Mesendoderm (in vitro differentiated cells): ENCODE measurements around the gene ZDHHC22.

Experiments used
- DNase-seq: peaks from one replicate; pipeline ENCODE4 v3.0.0; 2013
- H2AK5ac ChIP-seq: 2 replicates; pipeline ENCODE4 v1.6.1; 2013; ENCODE audit warnings: low read length, inconsistent platforms
- H2BK120ac ChIP-seq: 2 replicates; pipeline ENCODE4 v1.6.1; 2013; ENCODE audit warnings: low read depth, mild to moderate bottlenecking, low read length, moderate library complexity, mixed read lengths
- H2BK15ac ChIP-seq: replicated peaks from 2 replicates; pipeline ENCODE4 v1.6.1; 2013; ENCODE audit warnings: low read depth, mild to moderate bottlenecking, moderate library complexity
- H2BK5ac ChIP-seq: 2 replicates; pipeline ENCODE4 v1.6.1; 2013; ENCODE audit warnings: low read length, inconsistent platforms
- H3K18ac ChIP-seq: 2 replicates; pipeline ENCODE4 v1.6.1; 2013; ENCODE audit warnings: mild to moderate bottlenecking, low read length, mixed read lengths
- H3K23ac ChIP-seq: one replicate; pipeline ENCODE4 v1.6.1; 2013; ENCODE audit warnings: low read length
- H3K27ac ChIP-seq: 2 replicates; pipeline ENCODE4 v1.5.1; 2013; ENCODE audit warnings: low read depth, mild to moderate bottlenecking, inconsistent platforms, low read length, moderate library complexity
- H3K27me3 ChIP-seq: 2 replicates; pipeline ENCODE4 v1.6.1; 2013; ENCODE audit warnings: low read length, control low read depth, mild to moderate bottlenecking, inconsistent platforms; ENCODE audit not compliant: insufficient read depth, poor library complexity
- H3K36me3 ChIP-seq: 2 replicates; pipeline ENCODE4 v1.6.1; 2013; ENCODE audit warnings: low read length, inconsistent platforms; ENCODE audit not compliant: control insufficient read depth, insufficient read depth
- H3K4ac ChIP-seq: one replicate; pipeline ENCODE4 v1.6.1; 2013; ENCODE audit warnings: low read depth, mild to moderate bottlenecking, low read length, moderate library complexity
- H3K4me1 ChIP-seq: 2 replicates; pipeline ENCODE4 v1.6.1; 2013; ENCODE audit warnings: low read depth, low read length, inconsistent platforms; ENCODE audit not compliant: control insufficient read depth
- H3K4me2 ChIP-seq: 2 replicates; pipeline ENCODE4 v1.6.1; 2013; ENCODE audit warnings: low read length
- H3K4me3 ChIP-seq: 2 replicates; pipeline ENCODE4 v1.5.1; 2013; ENCODE audit warnings: mild to moderate bottlenecking, low read length
- H3K56ac ChIP-seq: one replicate; pipeline ENCODE4 v1.6.1; 2013; ENCODE audit warnings: low read length
- H3K79me1 ChIP-seq: 2 replicates; pipeline ENCODE4 v1.6.1; 2013; ENCODE audit warnings: low read length, inconsistent platforms
- H3K79me2 ChIP-seq: 2 replicates; pipeline ENCODE4 v1.6.1; 2013; ENCODE audit warnings: mild to moderate bottlenecking, low read length; ENCODE audit not compliant: control insufficient read depth, insufficient read depth
- H3K9ac ChIP-seq: 2 replicates; pipeline ENCODE4 v1.6.1; 2013; ENCODE audit warnings: low read length, inconsistent platforms
- H4K5ac ChIP-seq: one replicate; pipeline ENCODE4 v1.6.1; 2013; ENCODE audit warnings: low read length
- H4K8ac ChIP-seq: one replicate; pipeline ENCODE4 v1.6.1; 2013; ENCODE audit warnings: low read depth, mild to moderate bottlenecking, control low read depth, low read length, moderate library complexity
- WGBS: extraction: QIAGEN DNeasy Blood & Tissue Kit; methylation state at CpG from one replicate; pipeline ENCODE4 v1.1.7; 2013; ENCODE audit warnings: low lambda C conversion rate, missing lambda C conversion rate; ENCODE audit not compliant: insufficient coverage; ENCODE audit errors: extremely low coverage; 5-methylcytosine and 5-hydroxymethylcytosine counted together

The ZDHHC22 gene

GRCh38 chr14:77107228-77107627 lies 34.4 kb downstream of the ZDHHC22 start:
- H3K9ac ChIP-seq, result no peak overlapping the region
- peaks cover 4% of the 10 kb centered on the region for H3K4me1 ChIP-seq

GRCh38 chr14:77106666-77107065 lies 34.9 kb downstream of the ZDHHC22 start:
- no peak overlapping the region for H3K4ac ChIP-seq
- no peak overlapping the region for H2BK5ac ChIP-seq
- DNase-seq, result no peak
- H3K4me2 ChIP-seq, result no peak overlapping the region
- no peak overlapping the region for H2BK15ac ChIP-seq
- H2BK120ac ChIP-seq, result no peak overlapping the region
- H3K79me2 ChIP-seq, result peaks cover 14% of the 10 kb centered on the region
- H3K18ac ChIP-seq, result no peak overlapping the region
- H3K4me3 ChIP-seq, result no peak overlapping the region
- no peak overlapping the region for H3K9ac ChIP-seq
- no CpG with 5 or more reads among the region's 3 CpGs for WGBS
- no peaks in the 10 kb centered on the region for H3K36me3 ChIP-seq
- no peak overlapping the region for H3K23ac ChIP-seq
- no peak overlapping the region for H2AK5ac ChIP-seq
- H4K5ac ChIP-seq, result no peak overlapping the region
- no peak overlapping the region for H3K27ac ChIP-seq
- no peak overlapping the region for H3K56ac ChIP-seq
- H4K8ac ChIP-seq, result no peak overlapping the region
- no peaks in the 10 kb centered on the region for H3K27me3 ChIP-seq
- H3K79me1 ChIP-seq, result peaks cover 11% of the 10 kb centered on the region
- H3K4me1 ChIP-seq, result peaks cover 4% of the 10 kb centered on the region

More at GRCh38 chr14:77107228-77107627, 34.4 kb downstream of the ZDHHC22 start:
- WGBS, result no CpG with 5 or more reads among the region's 2 CpGs
- H2AK5ac ChIP-seq, result no peak overlapping the region
- H3K79me1 ChIP-seq, result peaks cover 11% of the 10 kb centered on the region
- H3K56ac ChIP-seq, result no peak overlapping the region
- H3K36me3 ChIP-seq, result no peaks in the 10 kb centered on the region
- H2BK120ac ChIP-seq, result no peak overlapping the region
- no peak overlapping the region for H2BK5ac ChIP-seq
- no peak overlapping the region for H4K5ac ChIP-seq
- H3K4me3 ChIP-seq, result no peak overlapping the region
- peaks cover 12% of the 10 kb centered on the region for H3K79me2 ChIP-seq
- no peak overlapping the region for H3K18ac ChIP-seq
- H3K4me2 ChIP-seq, result no peak overlapping the region
- H3K23ac ChIP-seq, result no peak overlapping the region
- DNase-seq, result no peak
- no peak overlapping the region for H3K4ac ChIP-seq
- no peaks in the 10 kb centered on the region for H3K27me3 ChIP-seq
- no peak overlapping the region for H4K8ac ChIP-seq
- no peak overlapping the region for H2BK15ac ChIP-seq
- H3K27ac ChIP-seq, result no peak overlapping the region

GRCh38 chr14:77105145-77105939 lies 36.2 kb downstream of the ZDHHC22 start:
- no peak overlapping the region for H3K4me3 ChIP-seq
- no peak overlapping the region for H3K4ac ChIP-seq
- no peak overlapping the region for H3K4me2 ChIP-seq
- no peak overlapping the region for H3K18ac ChIP-seq
- H3K4me1 ChIP-seq, result peaks cover 4% of the 10 kb centered on the region
- H3K36me3 ChIP-seq, result no peaks in the 10 kb centered on the region
- H3K56ac ChIP-seq, result no peak overlapping the region
- H3K27ac ChIP-seq, result no peak overlapping the region
- H3K23ac ChIP-seq, result no peak overlapping the region
- H3K27me3 ChIP-seq, result no peaks in the 10 kb centered on the region
- H3K79me2 ChIP-seq, result peaks cover 17% of the 10 kb centered on the region
- no peak overlapping the region for H4K5ac ChIP-seq
- H4K8ac ChIP-seq, result peak overlapping the region; percentile 81
- H2BK120ac ChIP-seq, result no peak overlapping the region
- peaks cover 14% of the 10 kb centered on the region for H3K79me1 ChIP-seq
- no peak overlapping the region for H2BK5ac ChIP-seq
- no peak overlapping the region for H3K9ac ChIP-seq
- DNase-seq, result peak; percentile 57
- no peak overlapping the region for H2AK5ac ChIP-seq
- H2BK15ac ChIP-seq, result no peak overlapping the region
- WGBS, result no CpG with 5 or more reads among the region's 6 CpGs

GRCh38 chr14:77104393-77104792 lies 37.2 kb downstream of the ZDHHC22 start:
- no peak overlapping the region for H2BK5ac ChIP-seq
- WGBS, result no CpG with 5 or more reads among the region's 3 CpGs
- no peak overlapping the region for H3K4me2 ChIP-seq
- no peak overlapping the region for H3K23ac ChIP-seq
- no peaks in the 10 kb centered on the region for H3K36me3 ChIP-seq
- no peak overlapping the region for H3K4ac ChIP-seq
- no peak overlapping the region for H3K4me3 ChIP-seq
- no peaks in the 10 kb centered on the region for H3K27me3 ChIP-seq
- H3K56ac ChIP-seq, result peak overlapping the region; percentile 20
- H3K4me1 ChIP-seq, result peaks cover 4% of the 10 kb centered on the region
- H2BK120ac ChIP-seq, result no peak overlapping the region
- H3K27ac ChIP-seq, result no peak overlapping the region
- no peak overlapping the region for H4K5ac ChIP-seq
- H3K79me1 ChIP-seq, result peaks cover 14% of the 10 kb centered on the region
- H3K79me2 ChIP-seq, result peaks cover 19% of the 10 kb centered on the region
- no peak overlapping the region for H2BK15ac ChIP-seq
- no peak overlapping the region for H4K8ac ChIP-seq
- H3K18ac ChIP-seq, result no peak overlapping the region
- DNase-seq, result no peak
- H3K9ac ChIP-seq, result no peak overlapping the region
- H2AK5ac ChIP-seq, result peak overlapping the region; percentile 52

- Histone ChIP-seq H3K4me1 (peaks cover 9% of the 10 kb centered on the region), H3K56ac (peak overlapping the region; percentile 20), H4K5ac (no peak overlapping the region), H2AK5ac (no peak overlapping the region), H3K4me2 (no peak overlapping the region), H3K4me3 (no peak overlapping the region), H2BK15ac (no peak overlapping the region), H3K4ac (no peak overlapping the region), H3K18ac (no peak overlapping the region), H3K79me1 (peaks cover 16% of the 10 kb centered on the region), H2BK5ac (no peak overlapping the region), H3K27me3 (no peaks in the 10 kb centered on the region), H3K36me3 (no peaks in the 10 kb centered on the region), H2BK120ac (no peak overlapping the region), H3K79me2 (peaks cover 21% of the 10 kb centered on the region), H3K27ac (no peak overlapping the region), H4K8ac (no peak overlapping the region), H3K9ac (no peak overlapping the region), H3K23ac (no peak overlapping the region)
- WGBS, result no CpG with 5 or more reads among the region's 6 CpGs
- no peak for DNase-seq
Measured at GRCh38 chr14:77103951-77104350, 37.6 kb downstream of the ZDHHC22 start.

GRCh38 chr14:77103475-77103874 lies 38.1 kb downstream of the ZDHHC22 start:
- H3K36me3 ChIP-seq, result no peaks in the 10 kb centered on the region
- no peak overlapping the region for H4K8ac ChIP-seq
- H3K23ac ChIP-seq, result no peak overlapping the region
- DNase-seq, result no peak
- no peak overlapping the region for H2AK5ac ChIP-seq
- no peak overlapping the region for H2BK15ac ChIP-seq
- H3K4me2 ChIP-seq, result no peak overlapping the region
- no peak overlapping the region for H3K18ac ChIP-seq
- H3K4ac ChIP-seq, result no peak overlapping the region
- H3K27ac ChIP-seq, result no peak overlapping the region
- H3K79me2 ChIP-seq, result peaks cover 26% of the 10 kb centered on the region
- peaks cover 10% of the 10 kb centered on the region for H3K4me1 ChIP-seq
- no peak overlapping the region for H3K9ac ChIP-seq
- H3K4me3 ChIP-seq, result no peak overlapping the region
- H2BK5ac ChIP-seq, result no peak overlapping the region
- peaks cover 18% of the 10 kb centered on the region for H3K79me1 ChIP-seq
- H4K5ac ChIP-seq, result no peak overlapping the region
- no peak overlapping the region for H3K56ac ChIP-seq
- H2BK120ac ChIP-seq, result no peak overlapping the region
- H3K27me3 ChIP-seq, result no peaks in the 10 kb centered on the region
